SH-SY5Y (cell line): Measurements from ENCODE around the gene ENTPD1.

Experiments used
- GATA2 ChIP-seq: IDR thresholded peaks from 2 replicates; pipeline ENCODE4 v1.6.1; 2011; ENCODE audit warnings: mild to moderate bottlenecking, low read depth, low read length
- GATA3 ChIP-seq: IDR thresholded peaks from 2 replicates; pipeline ENCODE4 v1.6.1; 2011; ENCODE audit warnings: low read depth, mild to moderate bottlenecking, low read length, moderate library complexity

DNA sequence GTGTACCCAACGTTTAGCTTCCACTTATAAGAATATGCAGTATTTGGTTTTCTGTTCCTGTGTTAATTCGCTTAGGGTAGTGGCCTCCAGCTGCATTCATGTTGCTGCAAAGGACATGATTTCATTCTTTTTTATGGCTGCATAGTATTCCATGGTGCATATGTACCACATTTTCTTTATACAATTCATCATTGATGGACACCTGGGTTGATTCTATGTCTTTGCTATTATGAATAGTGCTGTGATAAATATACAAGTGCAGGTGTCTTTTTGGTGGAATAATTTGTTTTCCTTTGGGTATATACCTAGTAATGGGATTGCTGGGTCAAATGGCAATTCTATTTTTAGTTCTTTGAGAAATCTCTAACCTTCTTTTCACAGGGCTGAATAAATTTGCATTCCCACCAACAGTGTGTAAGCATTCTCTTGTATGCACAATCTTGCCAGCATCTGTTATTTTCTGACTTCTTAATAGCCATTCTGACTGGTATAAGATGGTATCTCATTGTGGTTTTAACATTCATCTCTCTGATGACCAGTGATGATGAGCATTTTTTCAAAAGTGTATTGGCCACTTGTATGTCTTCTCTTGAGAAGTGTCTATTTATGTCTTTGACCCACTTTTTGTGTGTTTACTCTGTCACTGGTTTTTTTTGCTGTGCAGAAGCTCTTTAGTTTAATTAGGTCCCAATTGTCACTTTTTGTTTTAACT is 79.3 kb downstream of the ENTPD1 start:
- TF ChIP-seq GATA2 (no peak), GATA3 (no peak)
